H1 (cell line): Measurements from ENCODE around the gene CEP78. TPM values are rescaled to one million over a fixed set of nuclear protein-coding genes. Genes with fewer than 3 reads are reported as not detected.

ENCODE experiments used
- CTCF ChIA-PET: fragments of 300-600 bp; sonication (Branson Sonifier 250); formaldehyde crosslinking; loops from one replicate; lab custom pipeline; 2021; ENCODE audit not compliant: partially characterized antibody; lab: Charles Lee
- POLR2A ChIA-PET: fragments of 300-600 bp; sonication (Branson Sonifier 250); formaldehyde crosslinking; loops from one replicate; lab custom pipeline; 2021; ENCODE audit warnings: inconsistent platforms; ENCODE audit not compliant: partially characterized antibody; lab: Charles Lee
- DNase-seq, 2 experiments: peaks; one replicate each; pipeline versions ENCODE4 v3.0.0 to v3.0.0-alpha.2; 2010 to 2022; ENCODE audit warnings: low spot score in 2 of 2, low read depth in 1 of 2, mixed read lengths in 1 of 2
- FAIRE-seq: peaks from 2 replicates; lab custom pipeline; 2011; peaks lifted over from hg19 to GRCh38; lab: Jason Lieb, UNC
- H2AFZ ChIP-seq: 2 replicates; pipeline ENCODE4 v1.8.1; 2012; ENCODE audit warnings: low read length, inconsistent platforms
- H2AK5ac ChIP-seq: 2 replicates; pipeline ENCODE4 v1.6.1; 2013; ENCODE audit warnings: low read depth, low read length
- H2BK120ac ChIP-seq: replicated peaks from 2 replicates; pipeline ENCODE3; 2013; ENCODE audit warnings: low read depth, low read length, inconsistent platforms
- H2BK12ac ChIP-seq: 2 replicates; pipeline ENCODE4 v1.6.1; 2013; ENCODE audit warnings: low read depth, low read length
- H2BK15ac ChIP-seq: 2 replicates; pipeline ENCODE4 v1.6.1; 2013; ENCODE audit warnings: low read length
- H2BK20ac ChIP-seq: 2 replicates; pipeline ENCODE4 v1.6.1; 2013; ENCODE audit warnings: low read length
- H2BK5ac ChIP-seq: 2 replicates; pipeline ENCODE4 v1.6.1; 2013; ENCODE audit warnings: low read depth, low read length
- H3K14ac ChIP-seq: 2 replicates; pipeline ENCODE4 v1.6.1; 2013; ENCODE audit warnings: inconsistent platforms; ENCODE audit not compliant: insufficient read length
- H3K18ac ChIP-seq: 2 replicates; pipeline ENCODE4 v1.6.1; 2013; ENCODE audit warnings: low read length; ENCODE audit errors: extremely low read depth
- H3K23ac ChIP-seq: 2 replicates; pipeline ENCODE4 v1.6.1; 2013; ENCODE audit warnings: inconsistent platforms; ENCODE audit not compliant: insufficient read length
- H3K23me2 ChIP-seq: 2 replicates; pipeline ENCODE4 v1.6.1; 2013; ENCODE audit warnings: low read depth, low read length
- H3K27ac ChIP-seq: 2 replicates; pipeline ENCODE4 v1.6.1; 2011; ENCODE audit warnings: low read depth, low read length, inconsistent platforms
- H3K27me3 ChIP-seq, 4 experiments: replicated peaks in 1 of 4; 1 replicate in 1 of 4; 2 replicates in 3 of 4; pipeline versions ENCODE4 v1.6.1 to v1.8.1; 2011 to 2013; ENCODE audit warnings: low read length in 3 of 4, mild to moderate bottlenecking in 3 of 4, inconsistent platforms in 2 of 4, mixed read lengths in 2 of 4, moderate library complexity in 1 of 4; ENCODE audit not compliant: control insufficient read depth in 3 of 4, insufficient read depth in 3 of 4; ENCODE audit errors: extremely low read depth in 1 of 4
- H3K36me3 ChIP-seq, 4 experiments: 2 replicates each; pipeline versions ENCODE4 v1.6.1 to v1.8.1; 2011 to 2013; ENCODE audit warnings: mild to moderate bottlenecking in 4 of 4, low read length in 3 of 4, moderate library complexity in 2 of 4, control low read depth in 1 of 4, inconsistent platforms in 1 of 4; ENCODE audit not compliant: insufficient read depth in 4 of 4, control insufficient read depth in 2 of 4
- H3K4ac ChIP-seq: replicated peaks from 2 replicates; pipeline ENCODE3; 2013; ENCODE audit warnings: low read length, low read depth, mixed read lengths, inconsistent platforms; ENCODE audit not compliant: insufficient read length
- H3K4me1 ChIP-seq, 4 experiments: replicated peaks in 1 of 4; 1 replicate in 1 of 4; 2 replicates in 3 of 4; pipeline versions ENCODE4 v1.6.1 to v1.8.1; 2011 to 2013; ENCODE audit warnings: low read length in 3 of 4, inconsistent platforms in 2 of 4, mixed read lengths in 1 of 4; ENCODE audit not compliant: insufficient read depth in 4 of 4, control insufficient read depth in 3 of 4
- H3K4me2 ChIP-seq, 2 experiments: 2 replicates each; pipeline versions ENCODE4 v1.6.1 to v1.8.1; 2011 to 2013; ENCODE audit warnings: low read depth in 2 of 2, low read length in 2 of 2, control low read depth in 1 of 2, inconsistent platforms in 1 of 2, mild to moderate bottlenecking in 1 of 2; ENCODE audit not compliant: insufficient read depth in 1 of 2
- H3K4me3 ChIP-seq, 4 experiments: fragments of 200-600, 300-600 bp in 1 of 4; sonication (generic), shearing (Covaris generic), sonication (Bioruptor Twin) in 1 of 4; 2 replicates each; pipeline versions ENCODE4 v1.5.1 to v1.8.1; 2011 to 2016; ENCODE audit warnings: low read length in 4 of 4, low read depth in 3 of 4, control low read depth in 2 of 4, inconsistent platforms in 2 of 4, mild to moderate bottlenecking in 2 of 4, mixed read lengths in 1 of 4, moderate library complexity in 1 of 4; ENCODE audit not compliant: insufficient read depth in 2 of 4; ENCODE audit errors: extremely low read depth in 1 of 4
- H3K56ac ChIP-seq: replicated peaks from 2 replicates; pipeline ENCODE3; 2013; ENCODE audit warnings: low read depth, mild to moderate bottlenecking, mixed read lengths, low read length, inconsistent platforms; ENCODE audit not compliant: insufficient read length
- H3K79me1 ChIP-seq: 2 replicates; pipeline ENCODE4 v1.6.1; 2013; ENCODE audit warnings: low read depth, low read length, control low read depth
- H3K79me2 ChIP-seq, 2 experiments: 2 replicates each; pipeline versions ENCODE4 v1.6.1 to v1.8.1; 2012 to 2013; ENCODE audit warnings: low read length in 2 of 2, mild to moderate bottlenecking in 2 of 2, inconsistent platforms in 1 of 2; ENCODE audit not compliant: insufficient read depth in 2 of 2, control insufficient read depth in 1 of 2
- H3K9ac ChIP-seq, 4 experiments: replicated peaks in 1 of 4; 1 replicate in 1 of 4; 2 replicates in 3 of 4; pipeline versions ENCODE4 v1.6.1 to v1.8.1; 2011 to 2013; ENCODE audit warnings: low read depth in 3 of 4, low read length in 3 of 4, control low read depth in 2 of 4, mild to moderate bottlenecking in 2 of 4, moderate library complexity in 2 of 4, inconsistent platforms in 1 of 4; ENCODE audit errors: extremely low read depth in 1 of 4
- H3K9me3 ChIP-seq, 2 experiments: 2 replicates each; pipeline versions ENCODE4 v1.6.1 to v1.8.1; 2012 to 2013; ENCODE audit warnings: mild to moderate bottlenecking in 2 of 2, moderate library complexity in 2 of 2, control low read depth in 1 of 2, inconsistent platforms in 1 of 2, low read depth in 1 of 2, low read length in 1 of 2, mixed read lengths in 1 of 2; ENCODE audit not compliant: insufficient read depth in 2 of 2
- H4K20me1 ChIP-seq, 2 experiments: replicated peaks in 1 of 2; 2 replicates each; pipeline versions ENCODE3 to v1.8.1; 2011 to 2013; ENCODE audit warnings: inconsistent platforms in 2 of 2, low read length in 2 of 2, mild to moderate bottlenecking in 1 of 2; ENCODE audit not compliant: insufficient read depth in 2 of 2, control insufficient read depth in 1 of 2
- H4K5ac ChIP-seq: 2 replicates; pipeline ENCODE4 v1.6.1; 2013; ENCODE audit warnings: low read length, low read depth, mixed read lengths, inconsistent platforms; ENCODE audit not compliant: insufficient read length
- H4K8ac ChIP-seq: 2 replicates; pipeline ENCODE4 v1.8.0; 2013; ENCODE audit warnings: mild to moderate bottlenecking, moderate library complexity, low read length, inconsistent platforms; ENCODE audit not compliant: insufficient read depth; ENCODE audit errors: extremely low read depth
- H4K91ac ChIP-seq: replicated peaks from 2 replicates; pipeline ENCODE3; 2013; ENCODE audit warnings: low read length, mixed read lengths, inconsistent platforms; ENCODE audit not compliant: insufficient read length
- BCL11A ChIP-seq, 2 experiments: IDR thresholded peaks; one replicate each; pipeline ENCODE4 v1.6.1; 2011; ENCODE audit warnings: low read depth in 2 of 2, low read length in 2 of 2, mild to moderate bottlenecking in 2 of 2
- CBX8 ChIP-seq: fragments of 300-800, 300-1000 bp; sonication (generic); IDR thresholded peaks from 2 replicates; pipeline ENCODE4 v1.7.1; 2016; ENCODE audit warnings: low read depth, low read length, borderline replicate concordance
- EP300 ChIP-seq, 2 experiments: IDR thresholded peaks; 1 replicate in 1 of 2; 2 replicates in 1 of 2; pipeline ENCODE4 v1.6.1; 2011 to 2012; ENCODE audit warnings: low read depth in 2 of 2, low read length in 2 of 2, mild to moderate bottlenecking in 2 of 2, borderline replicate concordance in 1 of 2, inconsistent platforms in 1 of 2, moderate library complexity in 1 of 2
- KDM1A ChIP-seq: fragments of 200-600, 300-600 bp; sonication (generic); IDR thresholded peaks from 2 replicates; pipeline ENCODE4 v1.7.1; 2016; ENCODE audit warnings: mild to moderate bottlenecking, low read length, borderline replicate concordance
- RBBP5 ChIP-seq: IDR thresholded peaks from 2 replicates; pipeline ENCODE4 v1.7.1; 2012; ENCODE audit warnings: low read depth, mild to moderate bottlenecking, inconsistent platforms, low read length, moderate library complexity, borderline replicate concordance
- SUZ12 ChIP-seq: fragments of 200-600 bp; sonication (generic); IDR thresholded peaks from 2 replicates; pipeline ENCODE4 v1.6.1; 2012; ENCODE audit warnings: mild to moderate bottlenecking, inconsistent platforms, low read length, moderate library complexity, mixed read lengths
- TCF12 ChIP-seq: IDR thresholded peaks from 2 replicates; pipeline ENCODE4 v1.6.1; 2011; ENCODE audit warnings: low read depth, mild to moderate bottlenecking, low read length
- YY1 ChIP-seq: IDR thresholded peaks from 2 replicates; pipeline ENCODE4 v1.6.1; 2011; ENCODE audit warnings: low read depth, mild to moderate bottlenecking, low read length
- WGBS, 2 experiments: shearing (Covaris generic) in 1 of 2; methylation state at CpG; one replicate each; pipeline versions ENCODE4 v1.1.6 to v1.1.7; 2013 to 2015; ENCODE audit warnings: low lambda C conversion rate in 2 of 2, mixed read lengths in 2 of 2, inconsistent platforms in 1 of 2, low coverage in 1 of 2, missing lambda C conversion rate in 1 of 2; ENCODE audit not compliant: insufficient replicate concordance in 2 of 2, insufficient coverage in 1 of 2, insufficient read length in 1 of 2; ENCODE audit errors: extremely low coverage in 1 of 2, missing lambda C conversion rate in 1 of 2; 5-methylcytosine and 5-hydroxymethylcytosine counted together
- polyA plus RNA-seq, 7 experiments: library from polyadenylated mRNA; depleted of rRNA in 3 of 7; stranded (reverse) in 5 of 7; unstranded in 2 of 7; fragments of >200 nt in 5 of 7; fragments of 200-250 nt in 2 of 7; gene quantifications; 1 replicate in 5 of 7; 2 replicates in 1 of 7; 4 replicates in 1 of 7; pipeline versions ENCODE4 v1.2.1 to v1.2.3, GENCODE V29; 2011 to 2013; ENCODE audit warnings: missing spikeins in 2 of 7, mixed read lengths in 2 of 7
- total RNA-seq: library from RNA; stranded (reverse); fragmentation: NEBNext Ultra II Directional; extraction: Animal tissue kit (Norgen Biotek cat#: 25700); gene quantifications from 2 replicates; pipeline ENCODE4 v1.2.1, GENCODE V29; 2021

Gene CEP78
- total and polyA plus RNA-seq, 2 of the 8 experiments (the other 6 are each of a cell fraction or from before 2014, with no cell fraction given): 10.3 to 40.9 TPM

DNA sequence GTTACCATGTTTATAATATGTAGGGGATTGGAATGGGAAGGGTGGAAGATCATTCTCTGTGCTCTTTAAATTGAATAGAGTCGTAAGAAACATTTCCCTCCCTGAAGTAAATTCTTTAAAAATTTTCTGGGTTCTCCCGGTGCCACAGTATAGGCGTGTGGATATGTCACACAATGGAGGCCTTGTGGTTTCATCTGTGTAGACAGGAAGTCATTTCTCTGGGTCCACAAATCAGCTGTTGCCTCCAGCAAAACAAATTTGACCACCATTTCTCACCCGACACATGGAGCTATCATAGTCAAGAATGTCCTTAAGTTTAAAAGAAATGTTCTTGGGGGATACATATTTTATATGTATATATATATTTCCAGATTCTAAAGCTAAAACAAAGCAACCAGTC lies 17.4 kb downstream of the CEP78 start:
- TF ChIP-seq BCL11A (IDR thresholded peaks at IDR 0.05; ENCODE audit: low read depth in 2 of 2, low read length in 2 of 2): no peak
- TF ChIP-seq SUZ12: no peak
- no peak for TF ChIP-seq CBX8
- no peak for TF ChIP-seq RBBP5
- TF ChIP-seq YY1: no peak
- no peak for TF ChIP-seq KDM1A
- no peak for TF ChIP-seq TCF12
- TF ChIP-seq EP300 (IDR thresholded peaks at IDR 0.05; ENCODE audit: borderline replicate concordance in 1 of 2, low read depth in 2 of 2, low read length in 2 of 2): no peak
- H4K5ac ChIP-seq: no peak overlapping the region

More for the DNA sequence above, 17.4 kb downstream of the CEP78 start:
- Histone ChIP-seq H2BK15ac (no peak overlapping the region), H3K23ac (no peak overlapping the region), H2AK5ac (no peak overlapping the region), H2BK5ac (no peak overlapping the region), H4K91ac (no peak overlapping the region), H3K79me1 (no peaks in the 10 kb centered on the region), H2BK12ac (no peak overlapping the region), H3K9me3 (no peaks in the 10 kb centered on the region), H4K8ac (no peak overlapping the region), H3K9ac (no peak overlapping the region), H3K4ac (no peak overlapping the region), H3K4me3 (no peak overlapping the region), H3K27ac (no peak overlapping the region), H3K18ac (no peak overlapping the region), H3K14ac (no peak overlapping the region), H2BK20ac (no peak overlapping the region), H3K79me2 (no peaks in the 10 kb centered on the region), H2BK120ac (no peak overlapping the region), H3K56ac (no peak overlapping the region), H3K4me2 (no peak overlapping the region), H3K23me2 (no peaks in the 10 kb centered on the region), H4K20me1 (peaks cover 0 to 1% of the 10 kb centered on the region in 2 experiments), H3K4me1 (no peaks in the 10 kb centered on the region), H3K27me3 (no peaks in the 10 kb centered on the region), H3K36me3 (peaks cover 5 to 39% (median 12%) of the 10 kb centered on the region in 4 experiments; a peak in 7 of 8 replicates), H2AFZ (no peak overlapping the region)
- CTCF ChIA-PET: interaction anchor here (0.6 kb wide), 2 partner anchors 388 to 796 kb away, joined by 3 read pairs; no protein-coding TSS in a partner anchor
- WGBS, 2 experiments: 96% methylated on average over 4 of the region's 4 CpGs; no CpG with 5 or more reads in 1 of the 2 experiments
- no peak for FAIRE-seq
- no peak for DNase-seq
- POLR2A ChIA-PET: interaction anchor here (1.6 kb wide), 1 partner anchor 44 kb away, joined by 7 read pairs; the partner anchor contains the start of gene PSAT1
